GM21515 (cell line): ENCODE results near the gene CPNE4.
"Not testable (repeated sequence)": the region's sequence is repeated elsewhere in the genome, so short reads cannot be mapped to it uniquely, and the experiment has no call there.

ENCODE experiments used
- ATAC-seq: cut with Tn5 transposase; IDR thresholded peaks from one replicate; pipeline ENCODE4 v1.9.1; 2021; ENCODE audit not compliant: unreplicated experiment

Gene CPNE4

GRCh38 chr3:131544557-131544956, 490.3 kb downstream of the CPNE4 start:
- no peak for ATAC-seq

- ATAC-seq, result no peak
These were observed 491.1 kb downstream of the CPNE4 start for GRCh38 chr3:131543714-131544113.

- ATAC-seq, result no peak
These were observed 493.5 kb downstream of the CPNE4 start for GRCh38 chr3:131541288-131541687.

GRCh38 chr3:131540821-131541220, 494.0 kb downstream of the CPNE4 start:
- ATAC-seq, result no peak

GRCh38 chr3:131540143-131540542, 494.7 kb downstream of the CPNE4 start:
- ATAC-seq, result no peak

GRCh38 chr3:131538968-131539367, 495.8 kb downstream of the CPNE4 start:
- ATAC-seq, result no peak

GRCh38 chr3:131537531-131537930, 497.3 kb downstream of the CPNE4 start:
- ATAC-seq, result no peak

GRCh38 chr3:131535596-131535995, 499.2 kb downstream of the CPNE4 start:
- ATAC-seq, result no peak

- no peak for ATAC-seq
These were observed 499.7 kb downstream of the CPNE4 start for GRCh38 chr3:131535131-131535530.

- no peak for ATAC-seq
These were observed 502.2 kb downstream of the CPNE4 start for GRCh38 chr3:131532645-131533044.

GRCh38 chr3:131530843-131531242, 504.0 kb downstream of the CPNE4 start:
- ATAC-seq, result no peak

- no peak for ATAC-seq
These were observed 504.4 kb downstream of the CPNE4 start for GRCh38 chr3:131530388-131530787.

- no peak for ATAC-seq
These were observed 507.9 kb downstream of the CPNE4 start for GRCh38 chr3:131526801-131527347.

- ATAC-seq, result no peak
These were observed 516.1 kb downstream of the CPNE4 start for GRCh38 chr3:131518680-131519079.

GRCh38 chr3:131505421-131505820, 529.4 kb downstream of the CPNE4 start:
- no peak for ATAC-seq

- no peak for ATAC-seq
These were observed 531.5 kb downstream of the CPNE4 start for GRCh38 chr3:131503320-131503635.

GRCh38 chr3:131502530-131503319, 532.1 kb downstream of the CPNE4 start, which contains the start of gene MRPL3:
Gene MRPL3, minus strand, starts transcription at chr3:131502971. Its CDS starts 150 bp downstream, at chr3:131502821.
- peak; percentile 97 for ATAC-seq

GRCh38 chr3:131501949-131502348, 532.9 kb downstream of the CPNE4 start:
- no peak for ATAC-seq

GRCh38 chr3:131494706-131495105, 540.1 kb downstream of the CPNE4 start:
- ATAC-seq, result no peak

GRCh38 chr3:131491775-131492174, 543.0 kb downstream of the CPNE4 start:
- no peak for ATAC-seq

- ATAC-seq, result no peak
These were observed 543.7 kb downstream of the CPNE4 start for GRCh38 chr3:131491084-131491483.

- ATAC-seq, result not testable (repeated sequence)
These were observed 548.3 kb downstream of the CPNE4 start for GRCh38 chr3:131486545-131486944.

GRCh38 chr3:131485119-131485518, 549.7 kb downstream of the CPNE4 start:
- no peak for ATAC-seq
